Gastrocnemius medialis (tissue), 4 donors: ENCODE results near the gene RB1. TPM values are rescaled to one million over a fixed set of nuclear protein-coding genes. Genes with fewer than 3 reads are reported as not detected.

Experiments
- ATAC-seq, 2 donors: fragments of 150-250 bp; one replicate each; pipeline ENCODE4 v1.9.1; 2016
- DNase-seq, 2 donors: peaks; one replicate each; pipeline ENCODE4 v3.0.0-alpha.2; 2019
- H3K27ac ChIP-seq, 4 donors: fragments of 200-600 bp; sonication (generic); 1 replicate in 1 of 4; 2 replicates in 3 of 4; pipeline ENCODE4 v1.5.1; 2016 to 2018; ENCODE audit warnings: mild to moderate bottlenecking in 2 of 4, moderate library complexity in 1 of 4
- H3K27me3 ChIP-seq, 3 donors: fragments of 200-600 bp; sonication (generic) in 2 of 3; 1 replicate in 1 of 3; 2 replicates in 2 of 3; pipeline versions ENCODE4 v1.5.1 to v1.6.0; 2016 to 2019; ENCODE audit warnings: mild to moderate bottlenecking in 1 of 3, moderate library complexity in 1 of 3
- H3K36me3 ChIP-seq, 2 donors: fragments of 200-600 bp; sonication (generic) in 1 of 2; one replicate each; pipeline ENCODE4 v1.5.1; 2017 to 2018
- H3K4me1 ChIP-seq, 2 donors: fragments of 200-600 bp; sonication (generic) in 1 of 2; one replicate each; pipeline ENCODE4 v1.5.1; 2016 to 2017; ENCODE audit warnings: mild to moderate bottlenecking in 2 of 2
- H3K4me3 ChIP-seq, 4 donors: fragments of 200-600 bp; sonication (generic) in 3 of 4; 1 replicate in 1 of 4; 2 replicates in 3 of 4; pipeline ENCODE4 v1.5.1; 2016 to 2019; ENCODE audit warnings: mild to moderate bottlenecking in 2 of 4
- H3K9me3 ChIP-seq, 3 donors: fragments of 200-600 bp; sonication (generic) in 2 of 3; 1 replicate in 1 of 3; 2 replicates in 2 of 3; pipeline ENCODE4 v1.5.1; 2016 to 2019
- POLR2A ChIP-seq, 2 donors: fragments of 450-650 bp; IDR thresholded peaks; one replicate each; pipeline ENCODE4 v1.6.1; 2017; ENCODE audit warnings: antibody characterized with exemption in 2 of 2, mild to moderate bottlenecking in 2 of 2, moderate library complexity in 2 of 2
- in situ Hi-C, 4 donors: fragments of 200-750 bp; cut with MboI; loops; one replicate each; pipeline versions ENCODE4 v1.15.0 to v1.8.0; 2017; ENCODE audit warnings: low sequenced_read_pairs in 4 of 4
- intact Hi-C: fragments of 100-400 bp; cut with DNase I; formaldehyde crosslinking; loops from one replicate; pipeline ENCODE4 v1.15.1; 2023; ENCODE audit warnings: low total_unique reads
- total RNA-seq, 4 donors: library from RNA; depleted of rRNA; stranded (reverse); fragments of >200 nt; gene quantifications; one replicate each; pipeline versions ENCODE4 v1.1.0 to v1.2.3, GENCODE V29; 2016
- TF ChIP-seq, protein P1 (sequence below), 5 experiments: fragments of 450-650 bp in 3 of 5; fragments of 200-600 bp in 2 of 5; sonication (generic) in 2 of 5; IDR thresholded peaks in 4 of 5; conservative IDR thresholded peaks in 1 of 5; 1 replicate in 4 of 5; 2 replicates in 1 of 5; pipeline ENCODE4 v1.5.1; 2016 to 2019; ENCODE audit warnings: antibody characterized with exemption in 5 of 5, mild to moderate bottlenecking in 3 of 5, moderate library complexity in 3 of 5

The RB1 gene
- total RNA-seq, 4 donors from 2014 or later, result 29.3 to 45.6 (median 33.2) TPM

DNA sequence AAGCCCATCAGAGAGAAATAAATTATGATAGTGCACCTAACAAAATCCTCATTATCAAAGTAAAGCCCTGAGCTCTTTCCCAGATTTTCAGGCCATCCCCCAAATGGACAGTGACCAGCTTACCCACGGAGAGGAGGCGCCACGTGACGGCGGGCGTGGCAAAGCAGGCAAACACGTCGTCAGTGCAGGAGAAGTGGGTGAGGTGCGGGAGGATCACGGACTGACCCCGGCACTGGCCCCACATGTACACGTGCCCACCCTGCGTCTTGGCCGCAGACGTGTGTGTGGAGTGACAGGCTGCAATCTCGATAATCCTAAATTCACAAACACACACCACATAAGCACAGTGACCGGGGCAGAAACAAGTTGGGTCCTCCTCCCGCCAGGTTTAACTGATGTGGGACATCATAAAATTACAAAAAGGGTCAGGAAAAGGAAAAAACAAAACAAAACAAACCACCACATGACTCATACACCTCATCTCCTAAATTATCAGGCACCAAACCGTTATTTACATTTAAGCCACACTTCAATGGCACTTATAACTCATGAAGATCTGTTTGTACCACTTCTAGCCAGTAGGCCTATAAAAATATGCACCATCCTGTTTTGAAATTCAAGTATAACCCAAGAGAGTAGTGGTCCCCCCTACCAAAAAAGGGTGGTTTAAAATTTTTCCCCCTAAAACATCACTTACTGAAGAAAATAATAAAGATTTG, 199.2 kb downstream of the RB1 start:
- Histone ChIP-seq H3K4me3 (no peak overlapping the region), H3K4me1 (peaks cover 4 to 13% of the 10 kb centered on the region in 2 donors), H3K27ac (no peak overlapping the region), H3K27me3 (no peaks in the 10 kb centered on the region), H3K36me3 (no peaks in the 10 kb centered on the region), H3K9me3 (no peaks in the 10 kb centered on the region)
- intact Hi-C loops (no loop called here), in situ Hi-C loops (no loop called here)
- ATAC-seq, result no peak
- no peak for DNase-seq
- no peak for TF ChIP-seq POLR2A (IDR thresholded peaks at IDR 0.05)
- TF ChIP-seq, protein P1, sequence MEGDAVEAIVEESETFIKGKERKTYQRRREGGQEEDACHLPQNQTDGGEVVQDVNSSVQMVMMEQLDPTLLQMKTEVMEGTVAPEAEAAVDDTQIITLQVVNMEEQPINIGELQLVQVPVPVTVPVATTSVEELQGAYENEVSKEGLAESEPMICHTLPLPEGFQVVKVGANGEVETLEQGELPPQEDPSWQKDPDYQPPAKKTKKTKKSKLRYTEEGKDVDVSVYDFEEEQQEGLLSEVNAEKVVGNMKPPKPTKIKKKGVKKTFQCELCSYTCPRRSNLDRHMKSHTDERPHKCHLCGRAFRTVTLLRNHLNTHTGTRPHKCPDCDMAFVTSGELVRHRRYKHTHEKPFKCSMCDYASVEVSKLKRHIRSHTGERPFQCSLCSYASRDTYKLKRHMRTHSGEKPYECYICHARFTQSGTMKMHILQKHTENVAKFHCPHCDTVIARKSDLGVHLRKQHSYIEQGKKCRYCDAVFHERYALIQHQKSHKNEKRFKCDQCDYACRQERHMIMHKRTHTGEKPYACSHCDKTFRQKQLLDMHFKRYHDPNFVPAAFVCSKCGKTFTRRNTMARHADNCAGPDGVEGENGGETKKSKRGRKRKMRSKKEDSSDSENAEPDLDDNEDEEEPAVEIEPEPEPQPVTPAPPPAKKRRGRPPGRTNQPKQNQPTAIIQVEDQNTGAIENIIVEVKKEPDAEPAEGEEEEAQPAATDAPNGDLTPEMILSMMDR (IDR thresholded peaks at IDR 0.05 in 4 of 5, conservative IDR thresholded peaks at IDR 0.05 in 1 of 5), result no peak

DNA sequence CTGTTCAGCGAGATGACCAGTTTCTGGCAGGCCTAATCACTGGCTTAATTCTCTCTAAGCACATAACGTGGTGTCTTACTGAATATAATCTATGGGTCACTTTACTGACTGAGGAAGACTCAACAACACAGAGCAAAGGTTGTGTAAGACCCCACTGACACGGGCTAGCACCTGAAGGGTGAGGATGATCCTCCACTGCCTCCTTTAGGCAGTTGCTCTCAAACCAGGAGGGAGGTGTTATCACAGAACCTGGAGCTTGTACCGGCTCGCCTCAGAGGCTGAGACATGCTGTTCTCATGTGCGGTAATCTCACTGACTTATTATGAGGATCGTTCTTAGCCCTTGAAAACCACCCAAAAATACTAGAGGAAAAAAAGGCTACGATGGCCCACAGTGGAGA, 201.1 kb downstream of the RB1 start:
- peaks cover 4 to 13% of the 10 kb centered on the region in 2 donors for H3K4me1 ChIP-seq
- H3K4me3 ChIP-seq, result no peak overlapping the region
- DNase-seq, result no peak
- TF ChIP-seq, protein P1 (IDR thresholded peaks at IDR 0.05 in 4 of 5, conservative IDR thresholded peaks at IDR 0.05 in 1 of 5), result no peak
- TF ChIP-seq POLR2A (IDR thresholded peaks at IDR 0.05), result no peak
- no peak for ATAC-seq
- in situ Hi-C loops (no loop called here), intact Hi-C loops (no loop called here)
- peak overlapping the region; percentile 71 to 74 (median 72) for H3K27ac ChIP-seq
- H3K36me3 ChIP-seq, result no peaks in the 10 kb centered on the region
- H3K27me3 ChIP-seq, result no peaks in the 10 kb centered on the region
- no peaks in the 10 kb centered on the region for H3K9me3 ChIP-seq

DNA sequence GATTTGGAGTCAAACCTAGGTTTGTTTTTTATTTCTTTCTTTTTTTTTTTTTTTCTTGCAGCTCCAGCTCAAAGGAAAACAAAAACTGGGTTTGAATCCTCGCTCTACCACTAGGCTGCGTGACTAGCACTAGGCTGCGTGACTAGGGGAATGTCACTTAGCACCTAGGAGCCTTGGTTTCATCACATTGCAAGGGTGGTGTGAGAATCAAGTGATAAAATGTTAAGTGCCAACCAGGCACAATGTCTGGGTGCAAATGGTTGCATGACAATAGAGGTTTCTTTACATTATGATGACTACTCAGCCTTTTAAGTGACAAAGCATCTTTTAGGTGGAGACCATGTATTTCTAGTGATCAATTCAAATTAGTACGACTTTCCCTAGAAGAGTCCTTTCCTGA, 201.5 kb downstream of the RB1 start:
- peaks cover 4 to 13% of the 10 kb centered on the region in 2 donors for H3K4me1 ChIP-seq
- DNase-seq (no peak), ATAC-seq (no peak)
- in situ Hi-C loops, result no loop called here
- H3K9me3 ChIP-seq, result no peaks in the 10 kb centered on the region
- intact Hi-C loops, result no loop called here
- no peaks in the 10 kb centered on the region for H3K27me3 ChIP-seq
- H3K4me3 ChIP-seq, result no peak overlapping the region
- TF ChIP-seq POLR2A (IDR thresholded peaks at IDR 0.05), result no peak
- TF ChIP-seq, protein P1 (IDR thresholded peaks at IDR 0.05 in 4 of 5, conservative IDR thresholded peaks at IDR 0.05 in 1 of 5), result no peak
- H3K36me3 ChIP-seq, result no peaks in the 10 kb centered on the region
- H3K27ac ChIP-seq, result peak overlapping the region; percentile 71 to 74 (median 72)

DNA sequence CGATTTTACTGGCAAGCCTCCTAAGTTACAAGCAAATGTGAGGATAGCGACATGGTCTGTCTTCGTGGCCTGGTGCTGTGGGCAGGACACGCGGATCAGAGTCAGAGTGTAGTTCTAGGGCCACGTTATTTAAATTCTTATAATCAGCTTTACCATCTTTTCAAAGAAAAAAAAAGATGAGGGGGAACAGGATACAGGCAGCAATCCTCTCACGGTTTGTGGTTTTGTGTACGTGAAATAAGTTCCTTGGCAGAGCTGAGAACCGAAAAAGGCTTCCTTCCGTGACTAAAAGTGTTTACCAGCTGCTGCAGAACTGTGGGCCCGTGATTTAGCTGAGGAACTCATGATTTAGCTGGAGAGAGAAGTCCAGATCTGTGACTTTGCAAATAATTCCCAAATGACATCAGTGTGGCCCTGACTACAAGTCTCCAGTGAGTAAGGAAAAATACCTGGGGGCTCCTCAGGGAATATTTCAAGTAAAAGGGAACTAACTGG, 202.1 kb downstream of the RB1 start:
- peak overlapping the region; percentile 71 to 74 (median 72) for H3K27ac ChIP-seq

More for the DNA sequence above, 202.1 kb downstream of the RB1 start:
- Histone ChIP-seq H3K4me1 (peaks cover 4 to 13% of the 10 kb centered on the region in 2 donors), H3K36me3 (no peaks in the 10 kb centered on the region), H3K27me3 (no peaks in the 10 kb centered on the region), H3K4me3 (peak overlapping the region in 1 of 4 donors; percentile 14), H3K9me3 (no peaks in the 10 kb centered on the region)
- TF ChIP-seq, protein P1 (IDR thresholded peaks at IDR 0.05 in 4 of 5, conservative IDR thresholded peaks at IDR 0.05 in 1 of 5), result no peak
- TF ChIP-seq POLR2A (IDR thresholded peaks at IDR 0.05), result no peak
- ATAC-seq (peak; percentile 65 to 69), DNase-seq (peak; percentile 41 to 42)
- in situ Hi-C loops (no loop called here), intact Hi-C loops (no loop called here)
